HG03565 (cell line): ENCODE results near the gene PPAN.

Source experiments
- ATAC-seq: cut with Tn5 transposase; IDR thresholded peaks from one replicate; pipeline ENCODE4 v1.9.1; 2021; ENCODE audit warnings: mild to moderate bottlenecking, moderate library complexity; ENCODE audit not compliant: unreplicated experiment

The PPAN gene

DNA sequence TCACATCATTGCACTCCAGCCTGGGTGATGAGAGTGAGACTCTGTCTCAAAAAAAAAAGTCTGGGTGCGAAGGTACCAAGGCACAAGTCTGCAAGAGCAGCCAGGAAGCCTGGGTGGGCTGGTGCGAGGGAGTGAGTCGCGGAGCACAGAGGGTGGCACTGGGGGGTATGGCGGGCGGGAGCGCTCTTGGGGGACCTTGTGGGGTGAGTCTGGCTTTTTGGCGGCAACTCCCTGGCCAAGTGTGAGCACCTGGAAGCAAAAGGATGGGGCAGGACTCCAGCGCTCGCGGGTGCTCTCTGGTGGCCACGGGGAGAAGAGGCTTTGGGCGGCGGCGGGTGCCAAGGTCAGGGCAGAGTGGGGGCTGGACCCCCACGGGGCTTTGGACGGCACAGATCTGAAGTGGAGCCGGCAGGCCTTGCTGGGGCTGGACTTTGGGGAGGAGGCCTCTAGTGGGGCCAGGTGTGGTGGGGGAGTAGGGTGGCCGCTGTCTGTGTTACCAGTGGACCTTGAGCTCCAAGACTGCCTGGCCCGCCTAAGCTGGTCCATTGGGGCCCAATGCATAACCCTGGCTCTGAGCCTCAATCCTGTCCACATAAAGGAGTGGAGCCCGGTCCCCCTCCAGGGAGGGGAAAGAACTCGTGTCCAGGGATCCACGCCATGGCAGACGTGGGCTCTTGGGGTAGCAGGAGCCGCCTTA, 6.9 kb downstream of the PPAN start:
- ATAC-seq = no peak

DNA sequence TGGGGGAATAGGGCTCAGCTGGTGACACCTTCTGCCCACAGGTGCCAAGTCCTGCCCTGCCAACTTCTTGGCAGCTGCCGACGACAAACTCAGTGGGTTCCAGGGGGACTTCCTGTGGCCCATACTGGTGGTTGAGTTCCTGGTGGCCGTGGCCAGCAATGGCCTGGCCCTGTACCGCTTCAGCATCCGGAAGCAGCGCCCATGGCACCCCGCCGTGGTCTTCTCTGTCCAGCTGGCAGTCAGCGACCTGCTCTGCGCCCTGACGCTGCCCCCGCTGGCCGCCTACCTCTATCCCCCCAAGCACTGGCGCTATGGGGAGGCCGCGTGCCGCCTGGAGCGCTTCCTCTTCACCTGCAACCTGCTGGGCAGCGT, 7.4 kb downstream of the PPAN start:
- ATAC-seq = no peak

DNA sequence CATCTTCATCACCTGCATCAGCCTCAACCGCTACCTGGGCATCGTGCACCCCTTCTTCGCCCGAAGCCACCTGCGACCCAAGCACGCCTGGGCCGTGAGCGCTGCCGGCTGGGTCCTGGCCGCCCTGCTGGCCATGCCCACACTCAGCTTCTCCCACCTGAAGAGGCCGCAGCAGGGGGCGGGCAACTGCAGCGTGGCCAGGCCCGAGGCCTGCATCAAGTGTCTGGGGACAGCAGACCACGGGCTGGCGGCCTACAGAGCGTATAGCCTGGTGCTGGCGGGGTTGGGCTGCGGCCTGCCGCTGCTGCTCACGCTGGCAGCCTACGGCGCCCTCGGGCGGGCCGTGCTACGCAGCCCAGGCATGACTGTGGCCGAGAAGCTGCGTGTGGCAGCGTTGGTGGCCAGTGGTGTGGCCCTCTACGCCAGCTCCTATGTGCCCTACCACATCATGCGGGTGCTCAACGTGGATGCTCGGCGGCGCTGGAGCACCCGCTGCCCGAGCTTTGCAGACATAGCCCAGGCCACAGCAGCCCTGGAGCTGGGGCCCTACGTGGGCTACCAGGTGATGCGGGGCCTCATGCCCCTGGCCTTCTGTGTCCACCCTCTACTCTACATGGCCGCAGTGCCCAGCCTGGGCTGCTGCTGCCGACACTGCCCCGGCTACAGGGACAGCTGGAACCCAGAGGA, 7.9 kb downstream of the PPAN start:
- ATAC-seq = no peak

GRCh38 chr19:10114651-10115391, 8.7 kb downstream of the PPAN start:
- no peak for ATAC-seq

DNA sequence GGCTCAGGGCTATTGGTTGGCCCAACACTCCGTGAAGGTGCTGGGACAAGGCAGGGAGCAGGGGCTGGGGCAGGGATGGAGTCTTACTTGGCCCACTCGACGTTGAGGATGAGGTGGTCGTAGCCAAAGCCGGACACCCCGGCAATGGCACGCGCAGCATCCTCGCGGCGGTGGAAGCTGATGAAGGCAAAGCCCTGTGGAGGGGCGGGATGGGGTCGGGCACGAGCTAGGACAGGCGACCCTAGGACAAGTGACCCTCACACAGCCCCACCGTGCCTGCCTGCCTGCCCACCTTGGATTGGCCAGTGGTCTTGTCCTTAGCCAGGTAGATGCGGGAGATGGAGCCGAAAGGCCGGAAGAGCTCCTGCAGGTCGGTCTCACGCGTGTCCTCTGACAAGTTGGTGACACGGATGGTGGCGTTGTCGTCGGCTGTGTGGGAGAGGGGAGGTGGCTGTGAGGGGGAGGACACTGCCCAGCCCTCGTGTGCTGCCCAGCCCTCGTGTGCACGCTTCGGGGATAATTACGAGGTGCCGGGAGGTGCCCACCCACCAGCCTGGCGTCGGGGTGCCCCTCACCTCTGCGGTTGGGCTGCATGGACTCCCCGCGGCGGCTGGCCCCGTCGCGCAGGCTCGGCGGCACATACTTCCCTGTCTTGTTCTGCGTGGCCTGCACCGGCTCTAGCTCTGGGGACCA, 9.4 kb downstream of the PPAN start:
- ATAC-seq = no peak

DNA sequence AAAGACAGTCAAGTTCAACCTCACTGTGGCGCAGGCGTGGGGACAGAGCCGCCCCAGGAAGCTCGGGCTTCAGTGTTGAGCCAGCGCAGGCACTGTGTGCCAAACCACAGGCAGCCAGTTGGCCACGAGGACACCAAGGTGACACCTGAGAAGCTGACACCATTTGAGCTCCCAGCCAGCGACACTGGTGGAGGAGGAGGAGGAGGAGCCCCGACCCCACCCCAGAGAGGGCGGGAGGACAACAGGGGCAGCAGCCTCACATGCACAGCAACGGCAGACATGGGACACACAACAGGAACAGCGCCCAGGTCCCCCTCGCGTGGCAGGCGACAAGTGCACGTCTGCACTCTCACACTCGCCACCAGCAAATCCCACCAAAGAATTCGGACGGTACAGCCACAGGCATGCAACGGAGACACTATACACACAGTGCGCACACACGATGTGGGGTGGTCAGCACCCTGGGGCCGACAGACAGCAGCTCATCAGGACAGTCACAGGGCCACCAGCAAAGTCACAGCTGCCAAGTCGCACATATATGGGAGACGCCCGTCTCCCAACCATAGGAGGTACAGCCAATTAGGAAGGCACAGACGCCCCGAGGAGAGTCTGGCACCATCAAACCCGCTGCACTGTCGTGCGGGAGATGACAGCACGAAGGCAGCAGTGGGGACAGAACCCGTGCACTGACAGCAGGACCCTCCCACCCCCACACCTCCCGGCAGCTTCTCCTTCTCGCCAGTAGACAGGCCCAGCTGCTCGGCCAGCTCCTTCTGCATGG, 10.1 kb downstream of the PPAN start:
- no peak for ATAC-seq

GRCh38 chr19:10116866-10117616, 10.9 kb downstream of the PPAN start:
- ATAC-seq = no peak

DNA sequence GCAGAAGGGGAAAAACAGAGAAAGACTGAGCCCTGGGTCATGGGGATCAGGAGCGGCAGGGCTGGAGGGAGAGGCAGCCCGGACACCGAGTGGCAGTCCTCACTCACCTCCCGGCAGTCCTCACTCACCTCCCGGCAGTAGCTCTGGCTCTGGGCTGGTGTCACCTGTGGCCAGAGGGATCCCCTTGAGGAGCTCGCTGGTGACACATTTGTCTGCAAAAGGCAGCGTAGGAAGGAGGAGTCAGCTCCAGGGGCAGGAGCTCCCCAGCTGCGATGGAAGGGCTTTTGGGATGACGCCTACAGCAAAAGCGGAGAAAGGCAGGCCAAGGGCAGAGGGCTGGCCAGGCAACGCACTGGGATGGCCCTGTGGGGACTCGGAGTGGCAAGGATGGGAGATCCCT, 12.8 kb downstream of the PPAN start:
- ATAC-seq = no peak

DNA sequence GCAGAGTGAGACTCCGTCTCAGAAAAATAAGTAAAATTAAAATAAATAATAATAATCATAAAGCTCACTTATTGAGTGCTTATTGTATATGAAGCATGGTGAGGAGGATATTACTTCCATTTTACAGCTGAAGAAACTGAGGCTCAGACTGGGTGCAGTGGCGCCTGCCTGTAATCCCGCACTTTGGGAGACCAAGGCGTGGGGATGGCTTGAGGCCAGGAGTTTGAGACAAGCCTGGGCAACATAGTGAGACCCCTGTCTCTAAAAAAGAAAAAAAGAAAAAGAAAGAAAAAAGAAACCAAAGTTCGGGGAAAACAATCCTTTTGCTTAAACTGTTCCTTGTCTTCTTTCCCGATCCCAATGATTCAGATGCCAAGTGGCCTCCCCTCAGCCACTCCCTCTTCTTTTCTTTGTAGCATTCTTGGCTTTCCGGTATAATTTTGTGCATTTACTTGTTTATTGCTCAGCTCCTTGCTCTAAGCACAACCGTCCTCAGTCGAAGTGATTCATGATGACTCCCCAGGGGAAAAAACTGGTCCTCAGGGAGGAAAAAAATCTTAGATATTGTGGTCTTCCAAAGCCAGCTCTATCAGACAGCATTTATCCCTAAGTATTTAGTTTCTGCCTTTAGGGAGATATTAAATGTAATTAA, 14.5 kb downstream of the PPAN start:
- ATAC-seq = no peak

- ATAC-seq = no peak
These were observed 15.9 kb downstream of the PPAN start for GRCh38 chr19:10122045-10122444.

DNA sequence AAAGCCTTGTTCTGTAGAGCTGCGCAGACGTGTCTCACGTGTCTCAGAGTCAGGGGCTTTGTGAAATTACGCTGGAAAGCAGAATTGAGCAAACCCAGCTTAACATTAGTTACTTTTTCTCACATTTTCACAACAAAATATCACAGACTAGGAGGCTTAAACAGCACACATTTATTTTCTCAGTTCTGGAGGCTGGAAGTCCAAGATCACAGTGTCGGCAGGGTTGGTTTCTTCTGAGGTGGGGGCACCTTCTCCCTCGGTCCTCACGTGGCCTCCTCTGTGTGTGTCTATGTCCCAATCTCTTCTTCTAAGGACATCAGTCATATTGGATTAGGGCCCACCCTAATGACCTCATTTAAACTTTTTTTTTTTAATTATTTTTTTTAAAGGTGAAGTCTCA, 18.3 kb downstream of the PPAN start:
- no peak for ATAC-seq

DNA sequence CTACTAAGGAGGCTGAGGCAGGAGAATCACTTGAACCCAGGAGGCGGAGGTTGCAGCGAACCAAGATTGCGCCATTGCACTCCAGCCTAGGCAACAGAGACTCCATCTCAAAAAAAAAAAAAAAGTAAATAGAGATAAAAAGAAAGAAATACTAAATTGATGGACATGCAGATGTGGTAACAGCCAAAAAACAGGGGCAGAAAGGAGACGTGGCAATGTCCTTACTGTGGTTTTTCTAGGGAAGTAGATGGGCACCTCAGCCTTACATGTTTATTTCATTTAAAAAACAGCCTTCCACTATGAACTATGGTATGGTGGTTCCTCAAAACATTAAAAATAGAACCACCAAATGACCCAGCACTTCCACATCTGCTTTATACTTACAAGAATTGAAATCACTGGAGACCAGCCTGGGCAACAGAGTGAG, 20.1 kb downstream of the PPAN start:
- ATAC-seq = no peak

DNA sequence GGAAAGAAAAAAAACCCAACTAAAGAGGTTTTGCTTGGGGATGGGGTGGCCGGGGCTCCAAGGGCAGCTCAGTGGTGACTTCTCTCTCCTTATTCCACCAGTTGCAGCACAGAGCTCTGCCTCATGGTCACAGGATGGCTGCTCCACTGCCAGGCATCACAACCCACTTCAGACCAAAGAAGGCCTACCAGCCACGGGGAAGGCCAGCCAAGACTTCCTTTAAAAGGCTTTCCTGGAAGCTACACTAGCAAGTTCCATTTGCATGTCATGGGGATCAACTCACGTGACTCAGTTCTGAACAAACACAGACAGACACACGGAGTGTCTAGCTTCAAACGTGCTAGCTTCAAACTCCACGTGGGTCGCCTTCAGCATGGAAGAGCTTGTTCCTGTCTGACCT, 26.7 kb downstream of the PPAN start:
- no peak for ATAC-seq

DNA sequence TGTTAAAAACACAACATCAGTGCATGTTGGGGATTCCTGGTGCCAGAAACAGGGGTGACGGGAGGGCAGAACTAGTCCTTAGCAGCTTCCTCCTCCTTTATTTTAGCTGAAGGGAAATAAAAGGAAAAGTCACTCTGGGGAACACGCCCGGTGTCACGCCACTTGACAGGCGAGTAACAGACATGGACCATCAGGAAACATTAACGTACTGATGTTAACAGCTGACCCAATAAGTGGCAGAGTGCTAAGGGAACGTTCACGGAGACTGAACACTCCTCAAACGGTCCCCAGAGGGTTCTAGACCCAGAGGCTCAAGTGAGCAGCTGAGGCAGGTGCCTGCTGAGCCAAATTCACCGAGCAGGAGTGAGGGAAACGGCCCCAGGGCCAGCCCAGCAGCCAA, 27.4 kb downstream of the PPAN start:
- no peak for ATAC-seq

DNA sequence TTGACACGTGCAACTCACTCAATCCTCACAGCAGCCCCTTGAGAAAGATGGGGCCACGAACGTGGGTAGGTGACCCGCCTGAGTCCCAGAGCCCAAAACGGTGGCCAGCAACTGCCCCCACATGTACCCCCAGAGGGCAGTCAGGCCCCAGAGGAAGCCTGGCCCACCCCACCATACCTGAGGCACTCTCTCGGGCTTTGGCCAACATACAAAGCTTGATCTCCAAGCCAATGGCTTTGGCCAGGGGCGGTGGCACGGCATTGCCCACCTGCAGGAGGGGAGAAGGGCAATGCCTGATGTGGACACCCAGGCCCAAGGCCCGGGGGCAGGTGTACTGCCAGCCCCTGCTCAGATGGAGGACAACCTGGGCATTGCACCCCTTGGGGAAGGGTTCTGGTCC, 27.9 kb downstream of the PPAN start:
- no peak for ATAC-seq

DNA sequence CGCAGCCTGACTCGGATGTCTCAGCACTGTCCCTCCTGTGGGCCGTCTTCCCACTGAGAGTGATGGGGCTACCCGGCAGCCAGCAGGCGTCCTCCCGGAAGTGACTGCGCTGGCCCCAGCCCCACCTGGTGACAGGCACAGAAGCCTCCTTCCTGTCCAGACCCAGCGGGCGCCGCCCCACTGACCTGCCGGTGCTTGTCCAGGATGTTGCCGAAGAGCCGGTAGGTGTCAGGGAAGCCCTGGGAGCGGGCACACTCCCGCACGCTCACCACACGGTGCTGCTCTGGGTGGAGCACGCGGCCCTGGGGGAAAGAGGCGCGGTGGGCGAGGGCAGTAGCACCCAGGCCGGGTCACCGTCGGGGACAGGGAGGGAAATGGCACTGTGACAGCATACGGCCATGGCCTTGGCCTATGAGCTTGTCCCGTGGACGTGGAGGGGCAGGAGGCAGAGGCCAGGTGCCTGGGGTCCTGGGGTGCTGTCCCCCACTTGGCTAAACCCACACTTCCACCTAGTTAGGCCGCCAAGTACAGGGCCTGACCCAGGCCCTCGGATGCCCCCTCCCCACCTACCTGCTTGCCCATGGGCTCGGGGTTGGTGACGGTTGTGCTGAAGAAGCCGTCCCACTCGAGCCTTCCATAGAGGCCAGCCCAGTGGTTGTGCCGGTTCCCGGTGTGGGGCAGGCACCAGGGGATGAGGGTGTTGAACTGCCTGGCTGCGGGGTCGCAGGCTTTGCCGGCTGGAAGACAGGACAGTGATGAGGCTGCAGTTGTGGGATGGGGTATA, 29.6 kb downstream of the PPAN start:
- no peak for ATAC-seq

DNA sequence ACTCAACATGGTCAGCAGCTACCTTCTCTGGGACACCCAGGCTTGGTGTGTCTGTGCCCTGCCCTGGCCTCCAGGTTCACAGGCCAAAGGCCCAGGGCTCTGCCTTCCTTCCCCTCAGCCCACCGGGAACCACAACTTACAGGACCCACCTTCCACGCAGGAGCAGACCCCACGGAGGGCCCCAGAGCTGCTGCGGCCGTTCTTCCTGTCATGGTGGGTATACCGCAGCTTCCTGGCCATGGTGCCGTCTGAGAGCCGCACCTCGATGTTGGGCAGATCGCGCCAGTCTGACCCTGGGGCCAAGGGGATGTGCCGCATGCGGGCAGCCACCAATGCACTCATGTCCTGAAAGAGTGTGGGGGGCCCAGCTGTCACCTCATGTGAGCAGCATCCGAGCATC, 30.8 kb downstream of the PPAN start:
- no peak for ATAC-seq

DNA sequence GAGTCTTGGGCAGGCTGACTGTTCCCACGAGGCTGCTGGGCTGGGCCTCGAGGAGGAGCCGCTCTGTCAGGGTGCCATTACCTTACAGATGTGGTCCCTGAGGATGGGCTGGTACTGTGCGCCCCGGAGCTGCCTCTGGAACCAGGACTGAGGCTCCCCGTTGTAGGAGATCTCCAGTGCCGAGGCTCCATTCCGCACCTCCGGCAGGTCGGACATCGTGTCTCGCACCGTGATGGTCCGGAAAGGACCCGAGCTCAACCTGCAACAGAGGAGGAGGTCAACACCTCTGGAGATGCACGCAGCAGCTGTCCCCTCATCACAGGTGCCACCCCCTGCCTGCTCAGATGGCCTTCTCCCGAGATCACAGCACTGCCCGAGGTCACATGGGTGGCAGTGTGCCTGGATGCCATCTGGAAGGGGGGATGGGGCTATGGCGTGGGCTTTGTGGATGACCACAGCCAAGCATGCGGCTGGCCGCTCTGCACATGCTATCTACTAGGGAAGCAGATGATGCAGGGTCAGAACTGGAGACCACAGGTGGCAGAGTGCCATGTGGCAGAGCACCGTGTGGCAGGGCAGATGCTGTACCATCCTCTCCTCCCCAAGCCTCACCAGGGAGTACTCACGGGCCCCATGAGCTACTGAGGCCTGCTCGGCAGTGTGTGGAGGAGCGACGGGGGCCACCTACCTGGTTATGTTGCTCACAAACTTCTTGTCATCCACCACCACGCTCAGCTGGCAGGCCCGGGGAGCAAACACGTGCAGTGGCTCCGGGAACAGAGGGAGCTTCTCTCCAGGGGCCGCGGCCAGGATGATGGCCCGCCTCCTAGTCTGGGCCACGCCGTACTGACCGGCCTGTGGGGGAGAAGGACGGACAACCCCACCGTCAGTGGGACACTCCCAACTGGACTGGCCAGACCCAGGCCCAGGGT, 31.9 kb downstream of the PPAN start:
- ATAC-seq = no peak
